Measurements from ENCODE around the gene SPECC1.

DNA sequence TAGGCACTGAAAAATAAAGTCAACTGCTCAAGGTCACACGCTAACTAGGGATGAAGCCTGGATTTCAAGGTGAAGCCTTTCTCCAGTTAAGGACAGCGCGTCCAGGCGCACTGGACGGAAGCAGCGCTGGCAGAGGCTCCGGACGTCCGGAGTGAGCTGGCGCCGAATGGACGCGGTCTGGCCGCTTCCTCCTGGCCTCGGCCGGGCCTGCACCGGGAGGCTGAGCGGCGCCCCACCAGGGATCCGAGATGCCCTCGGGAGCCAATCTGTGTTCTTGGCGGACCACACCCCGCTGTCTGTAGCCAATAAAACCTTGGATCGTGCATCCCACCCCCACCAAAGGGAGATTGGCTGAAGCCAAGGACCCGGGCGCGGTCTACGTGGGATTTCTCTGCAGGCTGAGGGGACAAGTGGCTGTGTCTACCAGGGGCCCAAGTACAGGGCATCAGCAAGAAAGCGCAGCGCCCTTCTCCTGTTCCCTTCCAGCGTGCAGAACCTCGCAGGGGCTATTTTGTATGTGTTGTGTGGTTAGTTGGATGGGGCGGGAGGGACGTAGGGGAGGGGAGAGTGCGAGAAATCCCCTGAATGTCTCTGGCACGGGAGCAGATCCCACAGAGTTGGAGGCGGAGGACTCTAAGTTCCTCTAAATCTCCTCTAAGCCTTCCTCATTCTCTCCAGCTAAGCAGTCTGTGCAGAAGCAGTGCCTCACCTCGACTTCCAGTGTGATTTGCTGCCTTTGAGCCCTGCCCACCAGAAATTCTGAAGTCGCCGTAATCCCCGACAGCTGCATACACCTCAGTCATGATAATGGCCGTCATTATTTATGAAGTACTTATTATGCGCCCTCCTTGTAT, 29.0 kb upstream of the SPECC1 start:
- TF ChIP-seq CTCF (IDR thresholded peaks at IDR 0.05) (no peak), POLR2A (IDR thresholded peaks at IDR 0.05) (no peak)

All from lower leg skin (tissue), 3 donors.